ENCODE data around the gene MDN1. TPM values are rescaled to one million over a fixed set of nuclear protein-coding genes. Genes with fewer than 3 reads are reported as not detected.

Gene MDN1
- total RNA-seq, 1 experiment from 2014 or later, result 53.6 TPM

DNA sequence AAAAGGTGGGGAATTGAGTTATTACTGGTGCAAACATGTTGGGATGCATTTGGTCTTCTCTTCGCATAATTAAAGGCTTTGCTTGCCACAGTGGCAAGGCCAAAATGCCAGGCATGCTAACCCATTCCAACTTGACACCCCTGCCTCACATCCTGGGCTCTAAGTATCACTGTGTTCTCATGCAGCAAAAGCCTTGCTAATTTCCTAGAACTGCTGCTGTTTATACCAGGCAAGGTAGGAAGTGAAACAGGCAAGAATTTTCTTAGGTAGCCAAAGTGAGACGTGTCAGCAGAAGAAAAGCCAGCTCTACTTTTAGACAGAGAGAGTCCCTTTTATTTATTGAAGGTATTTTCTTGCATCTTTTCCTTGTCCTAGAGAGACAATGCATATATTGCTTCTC, 222.2 kb downstream of the MDN1 start:
- POLR2A ChIA-PET, result no interaction called here
- H3K9ac ChIP-seq (ENCODE audit: low read length), result no peak overlapping the region
- CTCF ChIA-PET, result no interaction called here

DNA sequence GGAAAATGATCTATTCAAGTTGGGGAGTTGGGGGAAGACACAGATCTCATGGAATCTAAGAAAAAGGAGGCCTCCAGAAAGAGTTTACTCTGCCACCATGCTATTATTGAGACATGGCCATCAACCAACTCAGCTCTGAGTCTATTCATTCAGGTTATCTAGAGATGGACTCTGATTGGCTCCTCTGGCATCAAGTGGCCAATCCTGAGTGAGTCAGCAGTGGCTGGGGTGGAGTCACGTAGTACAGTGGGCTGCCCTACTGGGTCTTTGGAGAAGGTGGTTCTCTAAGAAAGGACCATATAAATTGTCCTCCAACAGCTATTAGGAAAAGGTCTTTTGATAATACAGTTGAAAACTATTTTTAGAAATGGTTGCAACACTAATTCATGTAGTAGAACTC, 223.1 kb downstream of the MDN1 start:
- ChIA-PET POLR2A (no interaction called here), CTCF (no interaction called here), RAD21 (ENCODE audit: low non-redundant PET in 1 of 2, low total read pairs in 2 of 2, uncharacterized antibody in 2 of 2, unreplicated experiment in 2 of 2) (no interaction called here)
- Histone ChIP-seq H3K9me2 (ENCODE audit: insufficient read depth) (no peaks in the 10 kb centered on the region), H3K9ac (ENCODE audit: low read length) (no peak overlapping the region), H3K9me3 (ENCODE audit: control insufficient read depth in 1 of 2, insufficient read depth in 1 of 2, low read depth in 1 of 2, low read length in 2 of 2) (no peaks in the 10 kb centered on the region), H2AFZ (ENCODE audit: low read depth, low read length, poor library complexity, severe bottlenecking) (no peak overlapping the region), H3K79me2 (ENCODE audit: insufficient read depth, low read length) (no peaks in the 10 kb centered on the region), H4K20me1 (ENCODE audit: insufficient read depth) (no peaks in the 10 kb centered on the region), H3K36me3 (ENCODE audit: control insufficient read depth in 1 of 2, insufficient read depth in 2 of 2, low read length in 2 of 2) (no peaks in the 10 kb centered on the region), H3K4me2 (ENCODE audit: low read length) (no peak overlapping the region), H3K4me1 (ENCODE audit: control insufficient read depth in 1 of 2, insufficient read depth in 2 of 2, low read length in 2 of 2) (no peaks in the 10 kb centered on the region), H3K27ac (ENCODE audit: low read depth, low read length) (no peak overlapping the region), H3K4me3 (replicated peaks in 1 of 2; ENCODE audit: low read depth in 1 of 2, low read length in 2 of 2) (no peak overlapping the region), H3K27me3 (ENCODE audit: insufficient read depth, low read length) (no peaks in the 10 kb centered on the region)
- intact Hi-C loops (cut with micrococcal nuclease), result no loop called here
- DNase-seq (ENCODE audit: low read depth, low spot score), result no peak
- peak; percentile 63 for ATAC-seq
- BruUV-seq (replicated peaks), result no TSS peak
- TF ChIP-seq RAD21 (IDR thresholded peaks at IDR 0.05; ENCODE audit: low read depth) (no peak), ZFX (IDR thresholded peaks at IDR 0.05) (no peak), YY1 (IDR thresholded peaks at IDR 0.05; ENCODE audit: extremely low read depth, insufficient replicate concordance, low read depth, low read length) (no peak), FOSL1 (IDR thresholded peaks at IDR 0.05; ENCODE audit: low read depth) (no peak), JUND (IDR thresholded peaks at IDR 0.05) (no peak), POLR2AphosphoS5 (IDR thresholded peaks at IDR 0.05; ENCODE audit: low read depth, low read length) (no peak), TCF7L2 (IDR thresholded peaks at IDR 0.05; ENCODE audit: borderline replicate concordance, extremely low read depth, insufficient read depth, insufficient read length) (no peak), SRF (IDR thresholded peaks at IDR 0.05; ENCODE audit: low read depth) (no peak), ZNF274 (IDR thresholded peaks at IDR 0.05; ENCODE audit: low read depth, low read length) (no peak), POLR2A (IDR thresholded peaks at IDR 0.05; ENCODE audit: borderline replicate concordance, extremely low read depth, insufficient read depth, insufficient read length) (no peak)
- TF ChIP-seq, protein P1, sequence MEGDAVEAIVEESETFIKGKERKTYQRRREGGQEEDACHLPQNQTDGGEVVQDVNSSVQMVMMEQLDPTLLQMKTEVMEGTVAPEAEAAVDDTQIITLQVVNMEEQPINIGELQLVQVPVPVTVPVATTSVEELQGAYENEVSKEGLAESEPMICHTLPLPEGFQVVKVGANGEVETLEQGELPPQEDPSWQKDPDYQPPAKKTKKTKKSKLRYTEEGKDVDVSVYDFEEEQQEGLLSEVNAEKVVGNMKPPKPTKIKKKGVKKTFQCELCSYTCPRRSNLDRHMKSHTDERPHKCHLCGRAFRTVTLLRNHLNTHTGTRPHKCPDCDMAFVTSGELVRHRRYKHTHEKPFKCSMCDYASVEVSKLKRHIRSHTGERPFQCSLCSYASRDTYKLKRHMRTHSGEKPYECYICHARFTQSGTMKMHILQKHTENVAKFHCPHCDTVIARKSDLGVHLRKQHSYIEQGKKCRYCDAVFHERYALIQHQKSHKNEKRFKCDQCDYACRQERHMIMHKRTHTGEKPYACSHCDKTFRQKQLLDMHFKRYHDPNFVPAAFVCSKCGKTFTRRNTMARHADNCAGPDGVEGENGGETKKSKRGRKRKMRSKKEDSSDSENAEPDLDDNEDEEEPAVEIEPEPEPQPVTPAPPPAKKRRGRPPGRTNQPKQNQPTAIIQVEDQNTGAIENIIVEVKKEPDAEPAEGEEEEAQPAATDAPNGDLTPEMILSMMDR (IDR thresholded peaks at IDR 0.05 in 2 of 3, conservative IDR thresholded peaks at IDR 0.05 in 1 of 3; ENCODE audit: borderline replicate concordance in 1 of 3, insufficient read depth in 1 of 3, low read depth in 2 of 3, low read length in 2 of 3), result no peak
- TF ChIP-seq, protein P2, sequence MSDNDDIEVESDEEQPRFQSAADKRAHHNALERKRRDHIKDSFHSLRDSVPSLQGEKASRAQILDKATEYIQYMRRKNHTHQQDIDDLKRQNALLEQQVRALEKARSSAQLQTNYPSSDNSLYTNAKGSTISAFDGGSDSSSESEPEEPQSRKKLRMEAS (IDR thresholded peaks at IDR 0.05), result no peak
- TF ChIP-seq, protein P3, sequence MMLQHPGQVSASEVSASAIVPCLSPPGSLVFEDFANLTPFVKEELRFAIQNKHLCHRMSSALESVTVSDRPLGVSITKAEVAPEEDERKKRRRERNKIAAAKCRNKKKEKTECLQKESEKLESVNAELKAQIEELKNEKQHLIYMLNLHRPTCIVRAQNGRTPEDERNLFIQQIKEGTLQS (IDR thresholded peaks at IDR 0.05), result no peak

More for the DNA sequence above, 222.2 kb downstream of the MDN1 start:
- no peak for TF ChIP-seq CBX3 (IDR thresholded peaks at IDR 0.05; ENCODE audit: low read depth)
- TF ChIP-seq SIN3A (IDR thresholded peaks at IDR 0.05; ENCODE audit: low read depth), result no peak
- TF ChIP-seq, protein P3 (IDR thresholded peaks at IDR 0.05), result no peak
- no peak for TF ChIP-seq SRF (IDR thresholded peaks at IDR 0.05; ENCODE audit: low read depth)
- no peak for TF ChIP-seq YY1 (IDR thresholded peaks at IDR 0.05; ENCODE audit: extremely low read depth, insufficient replicate concordance, low read depth, low read length)
- TF ChIP-seq CEBPB (IDR thresholded peaks at IDR 0.05; ENCODE audit: low read depth), result no peak
- TF ChIP-seq POLR2A (IDR thresholded peaks at IDR 0.05; ENCODE audit: borderline replicate concordance, extremely low read depth, insufficient read depth, insufficient read length), result no peak
- TF ChIP-seq EGR1 (IDR thresholded peaks at IDR 0.05; ENCODE audit: low read depth), result no peak
- TF ChIP-seq ELF1 (IDR thresholded peaks at IDR 0.05; ENCODE audit: borderline replicate concordance, low read depth), result no peak
- no peak for TF ChIP-seq ZNF274 (IDR thresholded peaks at IDR 0.05; ENCODE audit: low read depth, low read length)
- no peak for TF ChIP-seq FOSL1 (IDR thresholded peaks at IDR 0.05; ENCODE audit: low read depth)
- TF ChIP-seq EZH2phosphoT487 (IDR thresholded peaks at IDR 0.05; ENCODE audit: borderline replicate concordance), result no peak
- Histone ChIP-seq H4K20me1 (ENCODE audit: insufficient read depth) (no peaks in the 10 kb centered on the region), H3K4me1 (ENCODE audit: control insufficient read depth in 1 of 2, insufficient read depth in 2 of 2, low read length in 2 of 2) (no peaks in the 10 kb centered on the region), H3K36me3 (ENCODE audit: control insufficient read depth in 1 of 2, insufficient read depth in 2 of 2, low read length in 2 of 2) (no peaks in the 10 kb centered on the region), H3K27ac (ENCODE audit: low read depth, low read length) (no peak overlapping the region), H3K79me2 (ENCODE audit: insufficient read depth, low read length) (no peaks in the 10 kb centered on the region), H3K27me3 (ENCODE audit: insufficient read depth, low read length) (no peaks in the 10 kb centered on the region), H2AFZ (ENCODE audit: low read depth, low read length, poor library complexity, severe bottlenecking) (no peak overlapping the region), H3K4me2 (ENCODE audit: low read length) (no peak overlapping the region), H3K4me3 (replicated peaks in 1 of 2; ENCODE audit: low read depth in 1 of 2, low read length in 2 of 2) (no peak overlapping the region), H3K9me3 (ENCODE audit: control insufficient read depth in 1 of 2, insufficient read depth in 1 of 2, low read depth in 1 of 2, low read length in 2 of 2) (no peaks in the 10 kb centered on the region), H3K9me2 (ENCODE audit: insufficient read depth) (no peaks in the 10 kb centered on the region)
- RAD21 ChIA-PET (ENCODE audit: low non-redundant PET in 1 of 2, low total read pairs in 2 of 2, uncharacterized antibody in 2 of 2, unreplicated experiment in 2 of 2), result no interaction called here
- no peak for ATAC-seq
- intact Hi-C loops (cut with micrococcal nuclease), result no loop called here
- no TSS peak for BruUV-seq (replicated peaks)
- no peak for DNase-seq (ENCODE audit: low read depth, low spot score)
